ENCODE measurements around the gene LYAR.
A peak's percentile ranks its signal among the peaks of the same experiment; 100 is the strongest.

The LYAR gene

DNA sequence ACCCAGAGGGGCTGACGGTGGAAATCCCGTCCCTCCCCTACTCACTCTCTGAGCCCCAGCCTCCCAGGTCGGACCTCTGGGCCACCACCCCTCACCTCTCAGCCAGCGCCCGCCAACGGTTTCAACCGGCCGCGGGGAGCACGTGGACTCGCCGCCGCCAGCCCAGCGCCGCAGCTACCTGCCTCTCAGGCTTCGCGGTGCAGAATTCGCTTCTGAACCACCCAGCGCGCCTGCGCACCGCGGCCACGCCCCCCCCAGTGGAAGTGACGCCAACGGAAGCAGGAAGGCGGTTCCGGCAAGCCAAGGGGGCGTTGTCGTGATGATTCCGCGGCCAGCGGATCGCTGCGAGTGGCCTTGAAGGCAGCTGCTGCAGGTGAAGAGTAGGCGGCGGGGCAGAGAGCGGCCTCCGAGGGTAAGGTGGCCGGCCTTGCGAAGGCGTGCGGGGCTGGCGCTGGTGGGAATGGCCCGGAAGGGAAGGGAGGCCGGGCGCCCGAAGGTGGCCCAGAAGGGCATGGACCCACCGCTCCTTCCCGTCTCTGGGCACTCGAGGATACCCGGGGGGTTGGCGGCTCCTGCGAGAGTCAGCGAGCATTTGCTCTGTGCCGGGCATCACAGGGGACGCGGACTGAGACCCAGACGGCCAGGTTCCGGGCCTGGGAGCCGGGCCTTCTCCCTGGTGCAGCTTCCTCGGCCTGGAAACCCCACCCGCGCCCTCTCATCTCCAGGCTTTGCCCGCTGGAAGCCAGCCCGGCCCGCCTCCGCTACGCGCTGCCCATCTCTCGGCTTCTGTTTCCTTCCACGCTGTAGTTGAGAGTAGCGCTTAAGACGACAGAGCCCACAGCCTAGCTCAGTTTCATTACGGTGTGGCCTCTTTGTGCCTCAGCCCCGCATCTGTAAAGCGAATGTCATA is at the start of gene LYAR, which contains the start of gene ZBTB49 (continued):
- TF ChIP-seq, protein P1, sequence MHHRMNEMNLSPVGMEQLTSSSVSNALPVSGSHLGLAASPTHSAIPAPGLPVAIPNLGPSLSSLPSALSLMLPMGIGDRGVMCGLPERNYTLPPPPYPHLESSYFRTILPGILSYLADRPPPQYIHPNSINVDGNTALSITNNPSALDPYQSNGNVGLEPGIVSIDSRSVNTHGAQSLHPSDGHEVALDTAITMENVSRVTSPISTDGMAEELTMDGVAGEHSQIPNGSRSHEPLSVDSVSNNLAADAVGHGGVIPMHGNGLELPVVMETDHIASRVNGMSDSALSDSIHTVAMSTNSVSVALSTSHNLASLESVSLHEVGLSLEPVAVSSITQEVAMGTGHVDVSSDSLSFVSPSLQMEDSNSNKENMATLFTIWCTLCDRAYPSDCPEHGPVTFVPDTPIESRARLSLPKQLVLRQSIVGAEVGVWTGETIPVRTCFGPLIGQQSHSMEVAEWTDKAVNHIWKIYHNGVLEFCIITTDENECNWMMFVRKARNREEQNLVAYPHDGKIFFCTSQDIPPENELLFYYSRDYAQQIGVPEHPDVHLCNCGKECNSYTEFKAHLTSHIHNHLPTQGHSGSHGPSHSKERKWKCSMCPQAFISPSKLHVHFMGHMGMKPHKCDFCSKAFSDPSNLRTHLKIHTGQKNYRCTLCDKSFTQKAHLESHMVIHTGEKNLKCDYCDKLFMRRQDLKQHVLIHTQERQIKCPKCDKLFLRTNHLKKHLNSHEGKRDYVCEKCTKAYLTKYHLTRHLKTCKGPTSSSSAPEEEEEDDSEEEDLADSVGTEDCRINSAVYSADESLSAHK (tag by site-specific recombination; IDR thresholded peaks at IDR 0.05) = no peak
- TF ChIP-seq ZNF501 (tag by site-specific recombination; IDR thresholded peaks at IDR 0.05) (peak; percentile 79), ZNF433 (tag by site-specific recombination; IDR thresholded peaks at IDR 0.05; ENCODE audit: low read depth) (no peak), KLF8 (tag by site-specific recombination; IDR thresholded peaks at IDR 0.05) (no peak), ZNF155 (tag by site-specific recombination; IDR thresholded peaks at IDR 0.05) (no peak), KLF7 (tag by site-specific recombination; IDR thresholded peaks at IDR 0.05; ENCODE audit: borderline replicate concordance) (no peak), MZF1 (tag by site-specific recombination; IDR thresholded peaks at IDR 0.05; ENCODE audit: borderline replicate concordance) (no peak), ZSCAN16 (tag by site-specific recombination; IDR thresholded peaks at IDR 0.05) (no peak), ZNF10 (tag by site-specific recombination; IDR thresholded peaks at IDR 0.05) (no peak), PRDM1 (tag by site-specific recombination; IDR thresholded peaks at IDR 0.05) (no peak), ZNF621 (tag by site-specific recombination; IDR thresholded peaks at IDR 0.05) (no peak), ZNF416 (tag by site-specific recombination; IDR thresholded peaks at IDR 0.05) (no peak), REPIN1 (tag by site-specific recombination; IDR thresholded peaks at IDR 0.05; ENCODE audit: low read depth) (no peak), ZNF561 (tag by site-specific recombination; IDR thresholded peaks at IDR 0.05; ENCODE audit: borderline replicate concordance) (no peak), ZNF623 (tag by site-specific recombination; IDR thresholded peaks at IDR 0.05) (no peak), ZNF266 (tag by site-specific recombination; IDR thresholded peaks at IDR 0.05; ENCODE audit: low read depth) (no peak), GLIS2 (tag by site-specific recombination; IDR thresholded peaks at IDR 0.05) (peak; percentile 93), GFI1B (tag by site-specific recombination; IDR thresholded peaks at IDR 0.05) (no peak), ZNF121 (tag by site-specific recombination; IDR thresholded peaks at IDR 0.05) (no peak), ZNF221 (tag by site-specific recombination; IDR thresholded peaks at IDR 0.05; ENCODE audit: borderline replicate concordance) (no peak), ZNF792 (tag by site-specific recombination; IDR thresholded peaks at IDR 0.05) (no peak)
- TF ChIP-seq, protein P2, sequence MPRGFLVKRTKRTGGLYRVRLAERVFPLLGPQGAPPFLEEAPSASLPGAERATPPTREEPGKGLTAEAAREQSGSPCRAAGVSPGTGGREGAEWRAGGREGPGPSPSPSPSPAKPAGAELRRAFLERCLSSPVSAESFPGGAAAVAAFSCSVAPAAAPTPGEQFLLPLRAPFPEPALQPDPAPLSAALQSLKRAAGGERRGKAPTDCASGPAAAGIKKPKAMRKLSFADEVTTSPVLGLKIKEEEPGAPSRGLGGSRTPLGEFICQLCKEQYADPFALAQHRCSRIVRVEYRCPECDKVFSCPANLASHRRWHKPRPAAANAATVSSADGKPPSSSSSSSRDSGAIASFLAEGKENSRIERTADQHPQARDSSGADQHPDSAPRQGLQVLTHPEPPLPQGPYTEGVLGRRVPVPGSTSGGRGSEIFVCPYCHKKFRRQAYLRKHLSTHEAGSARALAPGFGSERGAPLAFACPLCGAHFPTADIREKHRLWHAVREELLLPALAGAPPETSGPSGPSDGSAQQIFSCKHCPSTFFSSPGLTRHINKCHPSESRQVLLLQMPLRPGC (tag by site-specific recombination; IDR thresholded peaks at IDR 0.05) = no peak
- TF ChIP-seq, protein P3, sequence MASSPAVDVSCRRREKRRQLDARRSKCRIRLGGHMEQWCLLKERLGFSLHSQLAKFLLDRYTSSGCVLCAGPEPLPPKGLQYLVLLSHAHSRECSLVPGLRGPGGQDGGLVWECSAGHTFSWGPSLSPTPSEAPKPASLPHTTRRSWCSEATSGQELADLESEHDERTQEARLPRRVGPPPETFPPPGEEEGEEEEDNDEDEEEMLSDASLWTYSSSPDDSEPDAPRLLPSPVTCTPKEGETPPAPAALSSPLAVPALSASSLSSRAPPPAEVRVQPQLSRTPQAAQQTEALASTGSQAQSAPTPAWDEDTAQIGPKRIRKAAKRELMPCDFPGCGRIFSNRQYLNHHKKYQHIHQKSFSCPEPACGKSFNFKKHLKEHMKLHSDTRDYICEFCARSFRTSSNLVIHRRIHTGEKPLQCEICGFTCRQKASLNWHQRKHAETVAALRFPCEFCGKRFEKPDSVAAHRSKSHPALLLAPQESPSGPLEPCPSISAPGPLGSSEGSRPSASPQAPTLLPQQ (tag by site-specific recombination; IDR thresholded peaks at IDR 0.05) = peak; percentile 87
- TF ChIP-seq, protein P4, sequence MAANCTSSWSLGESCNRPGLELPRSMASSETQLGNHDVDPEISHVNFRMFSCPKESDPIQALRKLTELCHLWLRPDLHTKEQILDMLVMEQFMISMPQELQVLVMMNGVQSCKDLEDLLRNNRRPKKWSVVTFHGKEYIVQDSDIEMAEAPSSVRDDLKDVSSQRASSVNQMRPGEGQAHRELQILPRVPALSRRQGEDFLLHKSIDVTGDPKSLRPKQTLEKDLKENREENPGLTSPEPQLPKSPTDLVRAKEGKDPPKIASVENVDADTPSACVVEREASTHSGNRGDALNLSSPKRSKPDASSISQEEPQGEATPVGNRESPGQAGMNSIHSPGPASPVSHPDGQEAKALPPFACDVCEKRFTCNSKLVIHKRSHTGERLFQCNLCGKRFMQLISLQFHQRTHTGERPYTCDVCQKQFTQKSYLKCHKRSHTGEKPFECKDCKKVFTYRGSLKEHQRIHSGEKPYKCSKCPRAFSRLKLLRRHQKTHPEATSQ (tag by site-specific recombination; IDR thresholded peaks at IDR 0.05) = no peak
- TF ChIP-seq, protein P5, sequence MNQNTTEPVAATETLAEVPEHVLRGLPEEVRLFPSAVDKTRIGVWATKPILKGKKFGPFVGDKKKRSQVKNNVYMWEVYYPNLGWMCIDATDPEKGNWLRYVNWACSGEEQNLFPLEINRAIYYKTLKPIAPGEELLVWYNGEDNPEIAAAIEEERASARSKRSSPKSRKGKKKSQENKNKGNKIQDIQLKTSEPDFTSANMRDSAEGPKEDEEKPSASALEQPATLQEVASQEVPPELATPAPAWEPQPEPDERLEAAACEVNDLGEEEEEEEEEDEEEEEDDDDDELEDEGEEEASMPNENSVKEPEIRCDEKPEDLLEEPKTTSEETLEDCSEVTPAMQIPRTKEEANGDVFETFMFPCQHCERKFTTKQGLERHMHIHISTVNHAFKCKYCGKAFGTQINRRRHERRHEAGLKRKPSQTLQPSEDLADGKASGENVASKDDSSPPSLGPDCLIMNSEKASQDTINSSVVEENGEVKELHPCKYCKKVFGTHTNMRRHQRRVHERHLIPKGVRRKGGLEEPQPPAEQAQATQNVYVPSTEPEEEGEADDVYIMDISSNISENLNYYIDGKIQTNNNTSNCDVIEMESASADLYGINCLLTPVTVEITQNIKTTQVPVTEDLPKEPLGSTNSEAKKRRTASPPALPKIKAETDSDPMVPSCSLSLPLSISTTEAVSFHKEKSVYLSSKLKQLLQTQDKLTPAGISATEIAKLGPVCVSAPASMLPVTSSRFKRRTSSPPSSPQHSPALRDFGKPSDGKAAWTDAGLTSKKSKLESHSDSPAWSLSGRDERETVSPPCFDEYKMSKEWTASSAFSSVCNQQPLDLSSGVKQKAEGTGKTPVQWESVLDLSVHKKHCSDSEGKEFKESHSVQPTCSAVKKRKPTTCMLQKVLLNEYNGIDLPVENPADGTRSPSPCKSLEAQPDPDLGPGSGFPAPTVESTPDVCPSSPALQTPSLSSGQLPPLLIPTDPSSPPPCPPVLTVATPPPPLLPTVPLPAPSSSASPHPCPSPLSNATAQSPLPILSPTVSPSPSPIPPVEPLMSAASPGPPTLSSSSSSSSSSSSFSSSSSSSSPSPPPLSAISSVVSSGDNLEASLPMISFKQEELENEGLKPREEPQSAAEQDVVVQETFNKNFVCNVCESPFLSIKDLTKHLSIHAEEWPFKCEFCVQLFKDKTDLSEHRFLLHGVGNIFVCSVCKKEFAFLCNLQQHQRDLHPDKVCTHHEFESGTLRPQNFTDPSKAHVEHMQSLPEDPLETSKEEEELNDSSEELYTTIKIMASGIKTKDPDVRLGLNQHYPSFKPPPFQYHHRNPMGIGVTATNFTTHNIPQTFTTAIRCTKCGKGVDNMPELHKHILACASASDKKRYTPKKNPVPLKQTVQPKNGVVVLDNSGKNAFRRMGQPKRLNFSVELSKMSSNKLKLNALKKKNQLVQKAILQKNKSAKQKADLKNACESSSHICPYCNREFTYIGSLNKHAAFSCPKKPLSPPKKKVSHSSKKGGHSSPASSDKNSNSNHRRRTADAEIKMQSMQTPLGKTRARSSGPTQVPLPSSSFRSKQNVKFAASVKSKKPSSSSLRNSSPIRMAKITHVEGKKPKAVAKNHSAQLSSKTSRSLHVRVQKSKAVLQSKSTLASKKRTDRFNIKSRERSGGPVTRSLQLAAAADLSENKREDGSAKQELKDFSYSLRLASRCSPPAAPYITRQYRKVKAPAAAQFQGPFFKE (tag by site-specific recombination; IDR thresholded peaks at IDR 0.05; ENCODE audit: borderline replicate concordance) = no peak

Data from HEK293 (cell line).